CD4-positive, alpha-beta T cell treated with Interleukin-15 for 4 hours (primary cell): Measurements from ENCODE around the gene PIAS1.
"Not testable (repeated sequence)": the region's sequence is repeated elsewhere in the genome, so short reads cannot be mapped to it uniquely, and the experiment has no call there.

ENCODE experiments used
- DNase-seq: peaks from one replicate; pipeline ENCODE4 v3.0.0-alpha.2; 2020; ENCODE audit warnings: low spot score

PIAS1 gene

DNA sequence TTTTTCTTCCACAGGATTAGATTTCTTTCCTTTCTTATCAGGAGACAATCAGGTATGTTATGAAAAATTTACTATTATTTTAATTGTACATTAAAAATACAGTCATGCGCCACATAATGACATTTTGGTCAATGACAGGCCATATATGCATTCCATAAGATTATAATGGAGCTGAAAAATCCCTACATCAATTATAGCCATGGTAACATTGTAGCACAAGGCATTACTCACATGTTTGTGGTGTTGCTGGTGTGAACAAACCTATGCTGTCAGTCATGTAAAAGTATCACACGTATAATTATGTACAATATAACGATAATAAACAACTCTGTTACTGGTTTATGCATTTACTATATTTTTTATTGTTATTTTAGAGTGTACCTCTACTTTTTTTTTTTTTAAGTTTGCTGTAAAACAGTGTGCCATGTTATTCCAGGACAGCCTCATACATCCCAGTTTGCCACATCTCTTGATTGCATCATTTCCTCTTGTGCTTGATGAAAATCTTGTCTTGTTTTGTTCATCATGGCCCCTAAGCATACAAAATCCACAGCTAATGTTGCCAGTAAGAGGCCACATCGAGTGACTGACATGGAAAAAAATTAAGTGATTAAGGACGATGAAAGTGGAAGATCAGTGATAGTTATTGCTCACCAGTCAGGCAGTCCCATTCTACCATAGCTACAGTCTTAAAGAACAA is 129.7 kb downstream of the PIAS1 start:
- no peak for DNase-seq

DNA sequence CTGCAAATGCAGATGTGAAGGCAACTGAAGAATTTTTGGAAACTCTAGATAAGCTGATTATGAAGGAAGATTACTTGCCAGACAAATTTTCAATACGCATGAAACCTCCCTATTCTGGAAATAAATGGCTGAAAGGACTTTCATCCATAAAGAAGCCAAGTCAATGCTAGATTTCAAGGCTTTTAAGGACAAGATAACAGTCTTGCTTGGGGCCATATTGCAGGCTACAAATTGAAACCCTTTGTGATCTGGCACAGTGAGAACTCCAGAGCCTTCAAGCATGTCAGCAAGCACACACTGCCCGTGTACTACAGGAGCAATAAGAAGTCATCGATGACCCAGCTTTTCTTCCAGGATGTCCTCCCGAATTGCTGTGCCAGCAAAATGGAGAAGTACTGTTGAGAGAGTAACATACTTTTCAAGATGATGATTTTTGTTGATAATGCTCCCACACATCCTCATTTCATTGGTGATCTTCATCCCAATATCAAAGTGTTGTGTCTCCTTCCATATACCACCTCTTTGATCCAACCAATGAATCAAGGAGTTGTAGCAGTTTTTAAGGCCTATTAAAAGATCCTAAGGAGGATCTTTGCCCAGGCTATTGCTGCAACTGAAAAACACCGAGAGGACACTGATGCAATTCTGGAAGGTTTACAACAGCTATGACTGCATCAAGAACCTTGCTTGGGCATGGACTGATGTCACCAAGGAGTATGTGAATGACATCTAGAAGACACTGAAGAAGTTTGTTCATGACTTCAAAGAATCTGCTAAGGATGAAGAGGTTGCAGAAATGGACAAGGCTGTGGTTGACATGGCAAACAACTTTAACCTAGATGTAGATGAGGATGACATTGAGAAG is 130.7 kb downstream of the PIAS1 start:
- no peak for DNase-seq

GRCh38 chr15:68186671-68187397 is 132.7 kb downstream of the PIAS1 start:
- no peak for DNase-seq

DNA sequence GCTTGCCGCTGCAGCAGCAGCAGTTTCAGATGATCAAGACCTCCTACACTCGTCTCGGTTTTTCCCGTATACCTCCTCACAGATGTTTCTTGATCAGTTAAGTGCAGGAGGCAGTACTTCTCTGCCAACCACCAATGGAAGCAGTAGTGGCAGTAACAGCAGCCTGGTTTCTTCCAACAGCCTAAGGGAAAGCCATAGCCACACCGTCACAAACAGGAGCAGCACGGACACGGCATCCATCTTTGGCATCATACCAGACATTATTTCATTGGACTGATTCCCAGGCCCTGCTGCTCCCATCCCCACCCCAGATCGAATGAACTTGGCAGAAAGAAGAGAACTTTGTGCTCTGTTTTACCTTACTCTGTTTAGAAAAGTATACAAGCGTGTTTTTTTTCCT is 133.4 kb downstream of the PIAS1 start:
- DNase-seq = no peak

GRCh38 chr15:68188647-68189046 is 134.5 kb downstream of the PIAS1 start:
- no peak for DNase-seq

DNA sequence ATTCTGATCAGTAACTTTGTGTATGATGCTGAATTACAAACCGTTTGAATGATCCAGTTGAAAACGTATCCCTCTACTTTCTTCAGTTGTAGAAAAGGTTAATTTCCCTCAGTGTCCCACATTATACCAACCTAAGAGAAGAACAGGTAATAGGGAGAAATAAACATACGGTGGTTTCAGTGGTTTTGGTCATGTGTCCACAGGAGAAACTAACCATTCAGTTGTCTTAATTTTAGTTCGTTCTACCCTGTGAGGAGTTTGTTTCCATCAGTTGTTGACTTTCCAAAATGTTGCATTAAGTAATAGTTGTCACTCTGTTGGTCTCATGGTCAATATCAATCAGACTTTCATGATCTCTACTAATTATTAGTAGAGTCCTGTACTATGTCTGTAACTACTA is 135.9 kb downstream of the PIAS1 start:
- no peak for DNase-seq

DNA sequence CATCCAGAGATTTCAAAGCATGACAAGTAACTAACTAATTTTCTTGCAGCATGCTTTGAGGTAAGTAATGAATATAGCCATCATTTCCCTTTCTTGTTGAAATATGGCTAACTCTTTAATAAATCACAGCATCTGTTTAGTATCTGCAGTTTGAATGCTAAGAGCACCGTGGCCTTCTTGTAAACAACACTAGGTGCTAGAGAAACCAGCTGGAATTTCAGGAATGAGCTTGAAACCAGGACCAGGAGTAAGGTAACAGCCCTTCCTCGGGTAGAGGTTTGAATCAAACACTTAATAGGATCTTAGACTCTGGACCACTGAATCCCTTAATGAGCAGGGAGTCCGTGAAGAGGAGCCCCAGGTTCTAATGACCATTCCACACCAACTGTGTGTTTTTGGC is 137.4 kb downstream of the PIAS1 start:
- no peak for DNase-seq

GRCh38 chr15:68192117-68192516 is 138.0 kb downstream of the PIAS1 start:
- DNase-seq = no peak

DNA sequence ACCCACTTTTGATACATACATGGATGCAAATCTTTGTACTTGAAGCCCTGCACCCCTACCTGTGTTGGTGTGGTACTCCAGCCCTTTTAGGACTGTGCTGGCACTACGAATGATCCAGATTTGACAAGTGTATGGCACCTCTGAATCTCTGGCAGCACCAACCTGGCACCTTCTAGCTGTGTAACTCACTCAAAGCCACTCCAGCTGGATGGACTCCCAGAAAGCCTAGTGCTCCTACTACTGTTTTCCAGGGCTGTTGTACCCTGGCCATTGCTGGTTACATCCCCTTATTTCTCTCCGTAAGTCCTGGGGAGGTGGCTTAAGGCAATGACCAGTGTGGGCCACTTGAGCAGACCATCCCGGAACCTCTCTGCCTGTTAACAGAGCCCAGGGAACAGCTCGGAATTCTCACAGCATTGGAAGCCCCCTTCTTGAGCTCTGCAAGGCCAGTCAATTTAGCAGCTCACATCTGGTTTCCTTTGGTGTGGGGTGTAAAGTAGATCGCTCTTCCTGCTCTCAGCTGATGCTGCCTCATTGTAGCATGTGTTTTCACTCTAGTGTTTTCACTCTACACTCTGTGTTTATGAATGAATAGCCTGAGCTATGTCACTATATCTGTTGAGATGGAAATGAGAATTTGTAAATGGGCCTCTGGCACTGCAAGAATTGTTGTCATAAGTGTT is 138.8 kb downstream of the PIAS1 start:
- DNase-seq = no peak

DNA sequence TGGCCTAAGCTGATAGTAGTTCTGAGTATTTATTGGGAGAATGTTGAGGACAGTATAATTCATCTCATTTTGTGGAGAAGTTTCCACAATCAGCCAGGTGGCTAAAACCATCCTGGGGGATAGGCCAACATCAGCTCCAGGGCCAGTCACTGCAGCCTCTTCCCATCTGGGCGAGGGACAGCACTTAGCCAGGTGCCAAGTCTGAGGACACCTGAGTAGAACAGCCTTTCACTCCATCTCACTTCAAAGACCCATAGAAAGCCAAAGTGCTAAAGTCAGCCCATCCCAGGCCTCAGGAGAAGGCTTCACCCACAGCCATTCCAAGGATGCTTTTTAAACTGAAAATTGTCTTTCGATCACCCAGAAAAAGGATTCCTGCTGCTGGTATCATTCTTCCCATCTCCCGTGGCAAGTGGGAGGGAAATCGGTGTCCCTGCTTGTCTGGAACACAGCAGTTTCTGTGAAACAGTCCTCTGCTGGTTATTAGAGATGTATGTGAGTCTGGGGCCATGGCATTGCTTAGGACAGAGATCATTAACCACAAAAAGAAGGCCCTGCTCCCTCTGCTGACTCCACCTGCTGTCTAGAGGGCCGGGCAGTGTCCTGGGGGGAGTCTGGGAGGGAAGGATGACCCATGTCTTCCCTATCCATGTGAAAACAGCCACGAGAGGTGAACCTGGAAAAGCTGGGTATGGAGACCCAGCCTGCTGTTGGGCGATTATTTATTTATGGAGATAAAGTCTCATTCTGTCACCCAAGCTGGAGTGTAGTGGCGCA is 141.4 kb downstream of the PIAS1 start:
- no peak for DNase-seq

DNA sequence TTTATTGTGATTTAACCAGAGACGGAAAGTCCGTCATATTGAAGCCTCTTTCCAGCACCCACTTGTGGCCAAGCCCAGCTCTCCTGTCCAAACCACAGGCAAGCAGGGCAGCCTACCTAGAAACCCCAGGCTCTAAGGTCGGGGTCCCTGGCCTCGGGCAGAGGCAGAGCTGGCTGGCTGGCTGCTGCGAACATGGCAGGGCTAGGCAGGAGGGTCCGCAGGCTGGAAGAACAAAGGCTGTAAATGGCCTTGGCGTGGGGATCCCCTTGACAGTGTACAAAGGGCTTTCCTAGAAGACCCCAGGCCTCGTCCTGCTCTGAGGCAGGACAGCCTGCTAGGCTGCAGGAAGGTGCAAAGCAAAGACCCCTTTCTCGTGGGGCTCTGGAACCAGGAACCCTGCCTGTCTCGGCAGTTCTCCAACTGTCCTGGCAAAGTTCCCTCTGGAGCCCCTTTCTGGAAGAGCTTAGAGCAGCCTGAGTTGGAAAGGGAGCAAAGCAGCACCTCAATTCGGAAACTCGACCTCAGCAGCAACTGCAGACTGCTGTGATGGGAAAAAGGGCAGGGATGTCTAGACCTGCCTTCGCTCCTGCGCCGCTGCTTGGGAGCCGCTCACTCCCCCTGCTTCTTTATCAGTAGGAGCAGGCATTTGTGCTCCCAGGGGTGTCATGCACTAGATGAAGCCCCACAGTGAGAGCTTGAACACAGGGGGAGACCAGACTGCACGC is 142.5 kb downstream of the PIAS1 start:
- DNase-seq = no peak

DNA sequence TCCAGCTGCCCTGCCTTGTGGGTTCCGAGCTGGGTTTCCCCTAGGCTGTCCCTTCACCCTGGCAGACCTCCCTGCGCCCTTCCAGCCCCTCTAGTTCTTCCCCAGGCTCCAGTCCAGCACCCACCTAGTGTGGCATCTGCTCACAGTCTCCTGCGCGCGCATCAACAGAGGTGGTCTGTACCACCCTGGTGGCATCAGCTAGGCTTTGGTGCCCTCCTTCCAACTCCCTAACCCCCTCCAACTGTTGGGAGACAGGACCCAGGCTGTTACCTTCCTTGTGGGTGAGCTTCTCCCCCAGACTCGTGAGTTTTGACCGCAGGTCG is 143.0 kb downstream of the PIAS1 start:
- no peak for DNase-seq

- DNase-seq = no peak
Measured at GRCh38 chr15:68197661-68198437, 143.7 kb downstream of the PIAS1 start.

DNA sequence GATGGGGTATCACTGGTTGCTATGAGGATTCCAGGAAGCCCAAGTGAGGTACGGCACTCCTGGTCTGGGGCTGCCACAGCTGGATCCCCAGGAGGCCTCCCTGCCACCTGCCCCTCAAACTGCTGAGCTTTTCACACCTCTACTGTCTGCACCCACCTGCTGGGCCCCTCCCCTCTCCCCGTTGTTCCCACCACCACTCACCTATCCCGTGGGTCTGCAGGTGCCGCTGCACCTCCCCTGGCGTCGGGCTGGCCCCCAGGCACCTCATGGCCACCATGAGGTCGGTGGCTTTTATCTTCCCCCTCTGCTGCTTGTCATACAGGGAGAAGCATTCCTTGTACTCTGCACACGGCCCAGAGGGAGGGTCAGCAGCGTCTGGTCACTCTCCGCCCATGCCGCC is 145.2 kb downstream of the PIAS1 start:
- no peak for DNase-seq

GRCh38 chr15:68200016-68200861 is 146.1 kb downstream of the PIAS1 start:
- DNase-seq = no peak

- no peak for DNase-seq
Measured at GRCh38 chr15:68201153-68201878, 147.2 kb downstream of the PIAS1 start.

- DNase-seq = no peak
Measured at GRCh38 chr15:68201879-68202261, 147.8 kb downstream of the PIAS1 start.

DNA sequence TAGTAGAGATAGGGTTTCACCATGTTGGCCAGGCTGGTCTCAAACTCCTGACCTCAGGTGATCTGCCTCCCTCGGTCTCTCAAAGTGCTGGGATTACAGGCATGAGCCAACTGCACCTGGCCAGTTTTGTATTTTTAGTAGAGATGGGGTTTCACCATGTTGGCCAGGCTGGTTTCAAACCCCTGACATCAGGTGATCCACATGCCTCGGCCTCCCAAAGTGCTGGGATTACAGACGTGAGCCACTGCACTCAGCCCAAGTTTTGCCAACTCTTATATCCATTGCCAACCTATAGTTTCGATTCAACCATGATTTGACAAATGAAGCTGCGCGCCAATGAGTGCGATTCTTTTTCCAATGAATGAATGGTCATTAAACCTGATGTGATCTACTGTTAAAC is 148.9 kb downstream of the PIAS1 start:
- DNase-seq = not testable (repeated sequence)

GRCh38 chr15:68203486-68203885 is 149.4 kb downstream of the PIAS1 start:
- no peak for DNase-seq
